A673 (cell line): ENCODE measurements around the gene PRKAR2A. TPM values are rescaled to one million over a fixed set of nuclear protein-coding genes. Genes with fewer than 3 reads are reported as not detected.
"Not testable (repeated sequence)": the region's sequence is repeated elsewhere in the genome, so short reads cannot be mapped to it uniquely, and the experiment has no call there.

ENCODE experiments used
- BruUV-seq: library from RNA; stranded (reverse); fragments of 400-500 nt; replicated peaks from 2 replicates; lab custom pipeline; 2021; lab: Mats Ljungman, UMichigan
- CTCF ChIA-PET: fragments of 300-600 bp; sonication (Branson Sonifier 250); formaldehyde crosslinking; loops from one replicate; lab custom pipeline; 2022; ENCODE audit warnings: antibody characterized with exemption; lab: Charles Lee
- POLR2A ChIA-PET: fragments of 300-600 bp; sonication (Branson Sonifier 250); formaldehyde crosslinking; loops from one replicate; lab custom pipeline; 2022; ENCODE audit warnings: antibody characterized with exemption; ENCODE audit not compliant: low non-redundant PET; lab: Charles Lee
- DNase-seq: peaks from one replicate; pipeline ENCODE4 v3.0.0-alpha.2; 2015; ENCODE audit warnings: low spot score
- H3K27ac ChIP-seq: fragments of 200-600 bp; sonication (generic); 2 replicates; pipeline ENCODE4 v1.5.1; 2016; ENCODE audit warnings: mixed run types, low read depth, mild to moderate bottlenecking, mixed read lengths, antibody characterized with exemption, low read length; ENCODE audit not compliant: poor library complexity, severe bottlenecking
- H3K27me3 ChIP-seq: fragments of 200-600 bp; sonication (generic); replicated peaks from 2 replicates; pipeline ENCODE4 v1.6.1; 2017; ENCODE audit warnings: mixed run types, low read depth, mild to moderate bottlenecking, mixed read lengths, antibody characterized with exemption, low read length; ENCODE audit not compliant: insufficient read depth, poor library complexity
- H3K36me3 ChIP-seq: fragments of 200-600 bp; sonication (generic); 2 replicates; pipeline ENCODE4 v1.6.1; 2016; ENCODE audit warnings: mixed run types, mild to moderate bottlenecking, mixed read lengths, antibody characterized with exemption, low read length; ENCODE audit not compliant: insufficient read depth, poor library complexity, severe bottlenecking
- H3K4me1 ChIP-seq: fragments of 200-600 bp; sonication (generic); 2 replicates; pipeline ENCODE4 v1.6.1; 2017; ENCODE audit warnings: mixed run types, mild to moderate bottlenecking, mixed read lengths, antibody characterized with exemption, low read length; ENCODE audit not compliant: insufficient read depth, poor library complexity, severe bottlenecking
- H3K4me3 ChIP-seq: fragments of 200-600 bp; sonication (generic); 2 replicates; pipeline ENCODE4 v1.5.1; 2016; ENCODE audit warnings: low read depth, mixed run types, mild to moderate bottlenecking, mixed read lengths, low read length; ENCODE audit not compliant: poor library complexity, severe bottlenecking
- H3K9me3 ChIP-seq: fragments of 200-600 bp; sonication (generic); 2 replicates; pipeline ENCODE4 v1.6.1; 2016; ENCODE audit warnings: mixed run types, low read depth, mild to moderate bottlenecking, mixed read lengths, antibody characterized with exemption, low read length; ENCODE audit not compliant: poor library complexity, severe bottlenecking
- CTCF ChIP-seq: fragments of 300-800, 200-600 bp; sonication (generic); conservative IDR thresholded peaks from 2 replicates; pipeline ENCODE4 v1.5.1; 2017; ENCODE audit warnings: low read depth, mild to moderate bottlenecking, antibody characterized with exemption, low read length, moderate library complexity, mixed read lengths
- EZH2 ChIP-seq: fragments of 200-600 bp; sonication (generic); IDR thresholded peaks from 2 replicates; pipeline ENCODE4 v1.6.1; 2017; ENCODE audit warnings: borderline replicate concordance, low read depth, mild to moderate bottlenecking, mixed read lengths, antibody characterized with exemption, low read length; ENCODE audit not compliant: poor library complexity, severe bottlenecking
- intact Hi-C: fragments of 100-400 bp; cut with micrococcal nuclease; formaldehyde crosslinking; loops from one replicate; pipeline ENCODE4 v1.10.0; 2022; ENCODE audit not compliant: unreplicated experiment
- total RNA-seq: library from RNA; stranded (reverse); gene quantifications from 2 replicates; pipeline ENCODE4 v1.2.3, GENCODE V29; 2021

PRKAR2A gene
- total RNA-seq, 1 experiment from 2014 or later, result 35.8 TPM

- BruUV-seq, result no TSS peak
- Histone ChIP-seq H3K36me3 (no peaks in the 10 kb centered on the region), H3K9me3 (no peaks in the 10 kb centered on the region), H3K4me3 (no peak overlapping the region), H3K27ac (no peak overlapping the region), H3K27me3 (no peaks in the 10 kb centered on the region), H3K4me1 (no peaks in the 10 kb centered on the region)
- DNase-seq, result no peak
- TF ChIP-seq CTCF (no peak), EZH2 (no peak)
- ChIA-PET CTCF (interaction anchor here (0.6 kb wide), 1 partner anchor 271 kb away, joined by 6 read pairs; no protein-coding TSS in a partner anchor), POLR2A (no interaction called here)
- intact Hi-C loops, result no loop called here
Measured at GRCh38 chr3:48830715-48831114, 17.0 kb downstream of the PRKAR2A start.

- BruUV-seq, H3K4me1 ChIP-seq, CTCF ChIA-PET, DNase-seq, intact Hi-C loops, POLR2A ChIA-PET, H3K9me3 ChIP-seq, H3K27me3 ChIP-seq, H3K36me3 ChIP-seq, H3K4me3 ChIP-seq, H3K27ac ChIP-seq: not testable (repeated sequence)
Measured at GRCh38 chr3:48829525-48829924, 18.1 kb downstream of the PRKAR2A start.

- CTCF ChIA-PET, result not testable (repeated sequence)
Measured at GRCh38 chr3:48827874-48828273, 19.8 kb downstream of the PRKAR2A start.

GRCh38 chr3:48826451-48826850 is 21.2 kb downstream of the PRKAR2A start:
- CTCF ChIA-PET, result no interaction called here
- intact Hi-C loops, result no loop called here
- Histone ChIP-seq H3K4me1 (no peaks in the 10 kb centered on the region), H3K27me3 (no peaks in the 10 kb centered on the region), H3K9me3 (no peaks in the 10 kb centered on the region), H3K4me3 (no peak overlapping the region), H3K36me3 (no peaks in the 10 kb centered on the region), H3K27ac (no peak overlapping the region)
- TF ChIP-seq EZH2, result no peak
- no peak for TF ChIP-seq CTCF
- no TSS peak for BruUV-seq
- peak; percentile 64 for DNase-seq
- POLR2A ChIA-PET, result no interaction called here

More at GRCh38 chr3:48827874-48828273, 19.8 kb downstream of the PRKAR2A start:
- H3K36me3 ChIP-seq, DNase-seq, H3K4me1 ChIP-seq, H3K9me3 ChIP-seq, H3K27ac ChIP-seq, BruUV-seq, intact Hi-C loops, H3K27me3 ChIP-seq, H3K4me3 ChIP-seq: not testable (repeated sequence)
- POLR2A ChIA-PET, result interaction anchor here (0.6 kb wide), 1 partner anchor 11 kb away, joined by 3 read pairs; no protein-coding TSS in a partner anchor
